ENCODE measurements around the gene CRABP2.

DNA sequence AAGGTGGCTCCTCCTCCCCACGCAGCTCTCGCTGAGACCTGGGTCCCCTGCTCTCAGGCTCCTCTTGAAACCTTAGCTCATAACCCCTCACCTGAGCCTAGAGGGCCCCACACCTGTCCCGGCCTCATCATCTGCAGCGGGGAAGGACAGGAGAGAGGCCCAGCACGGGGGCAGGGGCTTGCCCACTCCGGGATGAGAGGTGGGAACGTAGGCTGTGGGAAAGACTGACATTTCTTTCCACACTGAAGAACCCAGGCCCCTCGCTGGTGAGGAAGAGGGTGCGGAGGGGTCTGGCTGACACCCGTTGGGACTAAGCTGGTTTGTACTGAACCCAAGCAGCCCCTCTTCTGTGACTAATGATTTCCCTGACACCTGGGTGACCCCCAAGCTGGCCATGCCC lies 14.2 kb downstream of the CRABP2 start:
- TF ChIP-seq CTCF (IDR thresholded peaks at IDR 0.05; ENCODE audit: low read length) (no peak), EZH2 (IDR thresholded peaks at IDR 0.05; ENCODE audit: borderline replicate concordance, low read length) (no peak)
